HL-60/S4 treated with phorbol 12-myristate 13-acetate at 8.2 ng/mL for 4 days and 3 days (cell line): ENCODE data around the gene STAT4.

Experiments
- in situ Hi-C: fragments of 300-500 bp; cut with MboI; formaldehyde crosslinking; loops from 2 replicates; pipeline ENCODE4 v1.15.0; 2022; ENCODE audit warnings: low sequenced_read_pairs

Gene STAT4

DNA sequence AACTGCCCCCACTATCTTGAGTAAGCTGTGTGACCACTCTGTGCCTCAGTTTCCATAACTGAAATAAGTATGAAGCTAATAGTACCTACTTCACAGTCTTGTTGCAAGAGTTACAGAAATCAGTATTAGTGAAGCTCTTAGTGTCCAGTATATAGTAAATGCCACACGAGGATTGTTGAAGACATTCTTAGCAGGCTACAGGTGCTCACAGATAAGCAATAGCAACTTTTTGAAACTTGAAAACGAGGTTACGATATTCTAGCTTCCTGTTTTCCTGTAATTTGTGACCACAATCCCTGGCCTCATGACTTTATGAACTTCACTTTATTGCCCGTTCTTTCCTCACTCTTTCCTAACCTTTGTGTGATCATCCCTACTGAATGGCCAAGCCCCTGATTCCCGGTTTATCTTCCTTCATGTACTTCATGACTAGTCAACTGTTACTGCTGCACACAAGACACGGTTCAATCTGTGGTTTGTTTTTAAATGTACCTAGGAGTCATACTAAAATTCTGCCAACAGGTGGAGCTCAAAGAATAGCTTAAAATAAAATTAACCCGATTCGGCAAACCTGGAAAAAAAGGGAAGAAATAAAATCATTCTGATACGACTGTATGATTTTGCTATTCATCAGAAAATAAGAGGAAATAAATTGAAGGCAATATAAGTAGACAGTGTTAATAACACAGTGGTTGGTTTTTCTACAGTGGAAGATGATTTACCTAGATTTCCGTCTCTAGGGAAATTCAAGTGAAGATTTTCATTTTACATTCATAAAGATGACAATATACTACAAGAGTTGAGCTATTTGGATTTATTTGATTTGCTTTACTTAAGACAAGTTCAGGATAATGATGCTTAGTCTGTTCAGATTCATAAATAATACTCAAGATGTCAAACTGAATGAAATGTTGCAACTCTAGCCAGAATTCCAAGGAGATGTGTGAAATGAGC is 98.7 kb downstream of the STAT4 start:
- in situ Hi-C loops: loop anchor here (25.0 kb wide), 1 partner anchor 460 kb away; no protein-coding TSS in a partner anchor

GRCh38 chr2:191051177-191051576 is 99.6 kb downstream of the STAT4 start:
- in situ Hi-C loops: loop anchor here (25.0 kb wide), 1 partner anchor 461 kb away; no protein-coding TSS in a partner anchor

- in situ Hi-C loops: loop anchor here (25.0 kb wide), 1 partner anchor 462 kb away; no protein-coding TSS in a partner anchor
Measured at GRCh38 chr2:191050640-191050987, 100.2 kb downstream of the STAT4 start.

DNA sequence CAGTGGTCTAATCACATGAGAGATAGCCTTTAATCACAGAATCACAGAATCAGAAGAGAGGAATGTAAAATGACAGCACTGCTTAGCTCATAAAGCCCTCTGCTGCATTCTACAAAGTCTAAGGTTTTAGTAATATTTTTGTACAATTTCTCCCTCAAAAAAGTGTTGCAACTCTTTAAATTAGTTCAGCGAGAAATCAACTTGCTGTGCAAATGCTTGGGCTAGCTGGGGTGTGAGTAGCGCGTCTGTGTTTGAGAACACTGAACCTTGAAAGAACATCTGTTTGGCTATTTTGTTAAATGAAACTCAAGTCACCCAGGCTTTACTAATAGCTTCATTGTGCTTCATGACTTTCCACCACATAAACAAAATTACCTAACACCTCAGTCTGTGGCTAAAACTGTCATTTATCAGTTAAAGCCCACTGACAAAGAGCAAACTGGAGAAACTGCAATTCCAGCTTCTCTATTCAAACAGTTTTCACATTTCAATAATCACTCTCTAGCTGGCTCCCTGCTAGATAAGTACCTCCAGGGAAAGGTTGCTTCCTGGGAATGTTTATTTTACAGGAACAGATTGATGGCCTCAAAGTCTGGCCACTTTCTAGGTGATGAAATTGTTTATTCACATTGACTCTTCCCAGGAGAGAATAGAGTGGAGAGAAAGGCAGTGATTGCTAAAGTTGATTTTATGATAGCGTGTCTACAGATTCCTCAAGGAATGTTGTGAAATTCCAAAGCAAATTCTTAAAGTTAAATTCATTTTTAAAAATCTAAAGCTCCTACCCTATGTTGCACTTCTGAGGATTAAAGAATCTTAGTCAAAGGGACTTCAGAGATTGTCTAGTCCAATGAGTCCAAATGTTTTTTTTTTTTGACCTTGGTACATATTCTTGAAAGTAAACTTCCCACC is 100.8 kb downstream of the STAT4 start:
- in situ Hi-C loops: loop anchor here (25.0 kb wide), 1 partner anchor 462 kb away; no protein-coding TSS in a partner anchor

GRCh38 chr2:191048073-191048472 is 102.7 kb downstream of the STAT4 start:
- in situ Hi-C loops: no loop called here

DNA sequence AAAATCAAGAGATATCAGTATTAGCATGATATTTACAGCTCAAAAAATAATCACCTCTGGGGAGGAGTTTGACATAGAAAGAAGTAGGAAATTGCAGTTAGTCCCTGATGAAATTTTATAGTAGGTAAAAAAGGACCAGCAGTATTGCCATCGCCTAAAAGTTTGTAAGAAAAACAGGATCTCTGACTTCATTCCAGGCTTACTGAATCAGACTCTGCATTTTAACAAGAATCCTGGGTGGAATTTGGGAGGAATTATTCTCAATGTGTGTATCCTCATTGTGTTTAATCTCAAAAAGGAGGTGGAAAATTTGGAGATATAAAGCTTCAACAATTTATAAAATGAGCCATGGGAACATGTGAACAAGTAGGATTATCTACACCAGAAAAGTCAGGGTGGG is 105.7 kb downstream of the STAT4 start:
- in situ Hi-C loops: no loop called here

- in situ Hi-C loops: no loop called here
Measured at GRCh38 chr2:191043438-191043837, 107.4 kb downstream of the STAT4 start.

DNA sequence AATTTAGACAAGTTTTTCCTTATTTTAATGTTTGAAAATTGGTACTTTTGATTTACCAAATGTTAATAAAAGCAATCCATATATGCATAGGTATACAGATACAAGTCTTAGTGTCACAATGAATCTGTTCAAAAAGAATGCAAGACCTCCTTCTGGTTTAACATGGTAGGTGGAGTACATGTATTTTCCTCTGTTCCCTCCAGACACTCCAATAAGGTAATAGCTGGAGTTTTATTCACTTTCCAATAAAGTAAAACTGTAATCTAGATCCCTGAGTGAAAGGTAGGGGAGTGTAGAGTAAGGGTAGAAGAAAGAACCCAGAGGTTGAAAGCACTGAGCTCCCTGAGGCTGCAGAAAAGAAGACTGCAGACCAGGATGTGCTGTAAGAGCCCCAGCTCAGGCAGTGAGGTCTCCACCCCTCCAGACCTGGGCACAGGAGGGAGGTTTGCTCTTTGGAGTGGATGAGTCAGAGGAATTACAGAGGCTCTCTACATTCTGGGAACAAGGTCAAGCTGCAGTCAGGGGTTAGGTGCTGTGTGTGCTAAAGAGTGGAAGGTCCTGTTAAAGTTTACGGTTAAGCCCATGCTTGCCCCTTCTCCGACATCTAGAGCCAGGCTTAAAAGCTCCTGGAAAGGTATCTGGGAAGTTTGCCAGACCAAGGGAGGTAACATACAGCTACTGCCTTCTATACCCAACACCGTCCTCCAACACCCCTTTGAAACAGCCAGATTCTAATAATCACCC is 109.2 kb downstream of the STAT4 start:
- in situ Hi-C loops: no loop called here

DNA sequence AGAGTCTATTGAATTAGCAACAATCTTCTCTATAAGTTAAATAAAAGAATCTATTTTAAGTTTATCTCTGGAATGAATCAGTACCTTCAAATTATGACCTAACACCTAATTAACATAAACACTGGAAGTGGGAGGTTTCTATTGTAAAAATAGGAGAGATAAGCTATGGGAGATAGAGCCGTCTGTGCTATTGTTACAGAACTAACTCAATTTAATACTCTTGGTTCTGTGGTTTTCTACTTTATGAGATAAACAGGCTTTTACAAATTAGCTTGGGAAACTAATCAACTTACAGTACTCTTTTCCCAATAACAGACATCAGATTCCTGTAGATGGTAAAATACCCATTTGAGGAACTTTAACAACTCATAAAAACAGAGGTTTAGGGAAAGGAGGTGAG is 111.2 kb downstream of the STAT4 start:
- in situ Hi-C loops: no loop called here

DNA sequence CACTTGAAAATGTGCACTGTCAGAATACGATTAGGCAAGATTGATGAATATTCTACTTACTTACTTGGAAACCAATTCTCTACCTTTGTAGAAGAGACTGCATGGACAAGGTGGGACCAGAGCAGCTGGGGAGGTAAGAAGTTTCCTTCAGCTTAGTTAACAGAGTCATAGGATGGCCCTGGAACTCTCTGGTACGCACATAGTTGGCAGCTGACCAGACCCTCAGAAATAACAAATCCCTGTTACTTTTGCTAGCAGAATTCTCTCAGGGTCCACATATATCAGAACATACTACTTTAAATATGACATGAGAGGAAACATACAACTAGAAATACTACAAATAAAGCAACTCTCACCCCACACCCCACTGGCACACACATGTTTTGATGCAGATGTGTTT is 112.1 kb downstream of the STAT4 start:
- in situ Hi-C loops: no loop called here

GRCh38 chr2:191038241-191038725 is 112.5 kb downstream of the STAT4 start:
- in situ Hi-C loops: no loop called here

DNA sequence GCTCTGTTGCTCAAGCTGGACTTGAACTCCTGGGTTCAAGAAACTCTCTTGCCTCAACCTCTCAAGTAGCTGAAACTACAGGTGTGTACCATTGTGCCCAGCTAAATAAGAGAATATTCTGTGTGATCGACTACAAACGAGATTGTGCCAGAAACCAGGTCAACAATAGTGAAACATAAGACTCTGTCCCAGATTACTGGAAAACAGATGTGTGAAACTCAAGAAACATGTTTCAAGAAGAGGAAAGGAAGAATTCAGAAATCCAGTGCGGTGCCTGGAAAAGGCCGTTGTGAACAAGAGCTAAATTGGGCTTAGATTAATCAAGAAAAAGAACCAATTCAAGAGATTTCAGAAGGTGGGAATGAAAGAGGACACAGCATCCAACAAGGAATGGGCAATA is 113.4 kb downstream of the STAT4 start:
- in situ Hi-C loops: no loop called here

DNA sequence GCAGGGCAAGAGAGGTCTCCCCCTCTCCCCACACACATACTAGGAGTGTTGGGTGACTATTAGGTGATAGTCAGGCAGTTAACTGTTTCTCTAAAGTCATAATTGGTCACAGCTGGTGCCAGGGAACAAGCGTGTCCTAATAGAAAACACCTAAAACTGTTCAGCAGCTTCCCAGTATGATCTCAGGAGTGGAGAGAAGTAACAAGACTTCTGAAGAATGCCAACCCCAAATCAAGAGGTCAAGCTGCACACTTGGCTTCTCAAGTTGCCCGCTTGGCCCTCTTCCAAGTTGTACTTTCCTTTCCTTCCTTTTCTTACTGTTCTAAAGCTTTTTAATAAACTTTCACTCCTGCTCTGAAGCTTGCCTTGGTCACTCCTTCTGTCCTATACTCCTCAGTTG is 114.4 kb downstream of the STAT4 start:
- in situ Hi-C loops: no loop called here

GRCh38 chr2:191032588-191033429 is 118.0 kb downstream of the STAT4 start:
- in situ Hi-C loops: no loop called here

- in situ Hi-C loops: no loop called here
Measured at GRCh38 chr2:191031256-191031655, 119.5 kb downstream of the STAT4 start.

DNA sequence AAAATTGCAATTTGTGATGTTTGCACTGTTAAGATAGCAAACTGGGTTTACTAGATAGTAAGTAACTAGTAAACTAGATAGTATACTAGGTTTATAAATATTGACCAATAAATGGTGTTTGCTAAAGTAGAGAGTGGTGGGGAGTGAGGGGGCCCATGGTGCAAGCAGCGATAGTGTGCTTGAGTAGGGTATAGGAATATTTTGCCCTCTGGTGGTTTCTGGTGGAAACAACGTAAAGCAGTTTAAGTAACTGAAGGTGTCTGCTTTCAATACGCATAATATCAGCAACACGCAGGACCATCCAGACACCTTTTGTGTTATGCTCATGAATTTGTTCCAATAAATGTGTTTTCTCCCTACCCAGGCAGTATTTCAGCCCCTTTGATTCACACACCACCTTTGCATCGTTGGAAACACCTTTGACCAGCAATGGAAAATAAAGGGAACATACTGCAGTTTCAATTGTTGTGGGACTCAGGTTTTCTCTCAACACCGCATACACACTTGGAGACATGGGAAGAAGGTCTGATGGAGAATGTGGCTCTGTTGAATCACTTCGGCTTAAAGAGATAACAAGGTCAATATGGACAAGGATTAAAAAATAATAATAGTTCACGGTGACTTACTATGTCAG is 120.2 kb downstream of the STAT4 start:
- in situ Hi-C loops: no loop called here

GRCh38 chr2:191029280-191029950 is 121.4 kb downstream of the STAT4 start:
- in situ Hi-C loops: no loop called here

GRCh38 chr2:191026377-191026776 is 124.4 kb downstream of the STAT4 start:
- in situ Hi-C loops: no loop called here

- in situ Hi-C loops: no loop called here
Measured at GRCh38 chr2:191025135-191025534, 125.7 kb downstream of the STAT4 start.
